Middle frontal gyrus (tissue), 1 donor: ENCODE data around the gene RET.

Experiments
- DNase-seq: peaks from one replicate; pipeline ENCODE4 v3.0.0-alpha.2; 2015; ENCODE audit warnings: low spot score; ENCODE audit errors: extremely low spot score

Gene RET

GRCh38 chr10:43106256-43107091 lies 29.6 kb downstream of the RET start:
- no peak for DNase-seq

- DNase-seq: no peak
Observed at GRCh38 chr10:43108951-43109350, 32.1 kb downstream of the RET start.

GRCh38 chr10:43109671-43110249 lies 32.9 kb downstream of the RET start:
- DNase-seq: no peak

GRCh38 chr10:43110338-43111071 lies 33.6 kb downstream of the RET start:
- DNase-seq: no peak

GRCh38 chr10:43111101-43111500 lies 34.2 kb downstream of the RET start:
- no peak for DNase-seq

- no peak for DNase-seq
Observed at GRCh38 chr10:43111921-43112607, 35.2 kb downstream of the RET start.

GRCh38 chr10:43112608-43112961 lies 35.7 kb downstream of the RET start:
- DNase-seq: no peak

- DNase-seq: no peak
Observed at GRCh38 chr10:43113201-43114087, 36.6 kb downstream of the RET start.

GRCh38 chr10:43114088-43114742 lies 37.3 kb downstream of the RET start:
- DNase-seq: no peak

GRCh38 chr10:43114743-43115611 lies 38.1 kb downstream of the RET start:
- no peak for DNase-seq

- DNase-seq: no peak
Observed at GRCh38 chr10:43115881-43116595, 39.2 kb downstream of the RET start.

- no peak for DNase-seq
Observed at GRCh38 chr10:43116596-43116995, 39.7 kb downstream of the RET start.

GRCh38 chr10:43117031-43117776 lies 40.3 kb downstream of the RET start:
- no peak for DNase-seq

- no peak for DNase-seq
Observed at GRCh38 chr10:43117777-43118583, 41.1 kb downstream of the RET start.

GRCh38 chr10:43118631-43119415 lies 42.0 kb downstream of the RET start:
- DNase-seq: no peak

- no peak for DNase-seq
Observed at GRCh38 chr10:43119416-43120115, 42.7 kb downstream of the RET start.
